Transverse colon (tissue), 4 donors: ENCODE data around the gene LRRC4B. TPM values are rescaled to one million over a fixed set of nuclear protein-coding genes. Genes with fewer than 3 reads are reported as not detected.
"Not testable (repeated sequence)": the region's sequence is repeated elsewhere in the genome, so short reads cannot be mapped to it uniquely, and the experiment has no call there.

Experiments used
- DNase-seq: peaks from one replicate; pipeline ENCODE4 v3.0.0-alpha.2; 2019
- H3K27ac ChIP-seq, 4 donors: fragments of 200-600 bp; sonication (generic); 2 replicates each; pipeline ENCODE4 v1.5.1; 2016 to 2018; ENCODE audit warnings: inconsistent platforms in 4 of 4
- H3K27me3 ChIP-seq: fragments of 200-600 bp; sonication (generic); 2 replicates; pipeline ENCODE4 v1.5.1; 2017; ENCODE audit warnings: inconsistent platforms
- H3K36me3 ChIP-seq, 4 donors: fragments of 200-600 bp; sonication (generic); 2 replicates each; pipeline ENCODE4 v1.5.1; 2017 to 2019; ENCODE audit warnings: inconsistent platforms in 4 of 4
- H3K4me1 ChIP-seq, 4 donors: fragments of 200-600 bp; sonication (generic); 2 replicates each; pipeline ENCODE4 v1.5.1; 2017 to 2020; ENCODE audit warnings: inconsistent platforms in 4 of 4
- H3K4me3 ChIP-seq, 4 donors: fragments of 200-600 bp; sonication (generic); 1 replicate in 1 of 4; 2 replicates in 3 of 4; pipeline versions ENCODE4 v1.5.1 to v1.6.1; 2017 to 2019; ENCODE audit warnings: inconsistent platforms in 4 of 4
- H3K9me3 ChIP-seq, 2 donors: fragments of 200-600 bp; sonication (generic); 2 replicates each; pipeline ENCODE4 v1.5.1; 2017 to 2019; ENCODE audit warnings: inconsistent platforms in 2 of 2
- EP300 ChIP-seq: sonication (generic); formaldehyde crosslinking; IDR thresholded peaks from one replicate; pipeline ENCODE4 v1.6.1; 2017; ENCODE audit warnings: antibody characterized with exemption, low read depth
- POLR2A ChIP-seq: fragments of 450-650 bp; IDR thresholded peaks from one replicate; pipeline ENCODE4 v1.6.1; 2016; ENCODE audit warnings: antibody characterized with exemption, mild to moderate bottlenecking, moderate library complexity
- POLR2AphosphoS5 ChIP-seq, 3 donors: sonication (generic); formaldehyde crosslinking; IDR thresholded peaks; one replicate each; pipeline ENCODE4 v1.6.1; 2016; ENCODE audit warnings: antibody characterized with exemption in 3 of 3
- WGBS, 2 donors: methylation state at CpG; one replicate each; pipeline ENCODE4 v1.1.5; 2018; ENCODE audit warnings: low coverage in 1 of 2; 5-methylcytosine and 5-hydroxymethylcytosine counted together
- in situ Hi-C, 4 donors: fragments of 200-750 bp; cut with MboI; loops; one replicate each; pipeline versions ENCODE4 v1.15.0 to v1.15.1; 2017; ENCODE audit warnings: low sequenced_read_pairs in 3 of 4, low pct_ligation_motif_present in 1 of 4, low pct_unique_long_range_greater_than_20kb in 1 of 4
- intact Hi-C: fragments of 100-400 bp; cut with DNase I; formaldehyde crosslinking; loops from one replicate; pipeline ENCODE4 v1.15.1; 2023; ENCODE audit warnings: low total_unique reads
- total RNA-seq, 4 donors: library from RNA; depleted of rRNA; stranded (reverse); fragments of >200 nt; gene quantifications; one replicate each; pipeline ENCODE4 v1.1.0, GENCODE V29; 2016
- TF ChIP-seq, protein P1 (sequence below), 5 experiments: fragments of 200-600 bp in 3 of 5; fragments of 450-650 bp in 2 of 5; sonication (generic) in 3 of 5; IDR thresholded peaks; 1 replicate in 2 of 5; 2 replicates in 3 of 5; pipeline ENCODE4 v1.5.1; 2016 to 2017; ENCODE audit warnings: antibody characterized with exemption in 5 of 5, inconsistent platforms in 3 of 5, mild to moderate bottlenecking in 2 of 5, moderate library complexity in 1 of 5

LRRC4B gene
- total RNA-seq, 4 donors from 2014 or later: 0.37 to 1.4 (median 0.91) TPM

DNA sequence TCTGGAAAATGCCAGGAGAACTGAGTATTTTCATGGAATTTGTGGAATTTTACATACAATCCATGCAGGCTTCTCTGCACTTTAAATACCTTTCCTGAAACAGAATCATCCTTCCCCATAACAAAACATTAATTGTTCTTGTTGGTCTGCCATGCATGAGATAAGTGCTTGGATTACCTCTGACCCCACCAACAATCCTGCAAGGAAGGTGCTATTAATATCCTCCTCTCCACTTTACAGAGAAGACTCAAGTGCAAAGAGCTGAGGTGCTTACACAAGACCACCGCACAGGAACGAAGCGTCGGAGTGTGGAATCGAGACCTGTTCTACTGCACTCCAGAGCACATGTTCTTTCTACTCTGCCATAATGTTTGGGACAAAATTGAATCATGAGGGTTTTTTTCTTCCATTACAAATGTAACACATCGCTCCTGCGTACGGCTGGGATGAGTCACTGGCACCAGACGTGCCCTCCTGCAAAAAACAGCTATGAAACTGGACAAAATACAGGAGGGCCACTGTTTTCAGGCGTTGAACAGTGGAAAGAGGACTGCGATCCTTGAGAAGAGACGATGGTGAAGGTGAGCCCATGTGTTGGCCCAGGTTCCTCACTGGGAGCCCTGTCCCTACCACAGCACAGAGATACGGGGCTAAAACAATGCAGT lies 12.9 kb upstream of the LRRC4B start:
- WGBS, 2 donors: 79 to 80% methylated on average over 4 to 13 of the region's 13 CpGs
- Histone ChIP-seq H3K9me3 (no peaks in the 10 kb centered on the region), H3K4me1 (no peaks in the 10 kb centered on the region), H3K27ac (no peak overlapping the region), H3K36me3 (no peaks in the 10 kb centered on the region), H3K4me3 (no peak overlapping the region), H3K27me3 (peaks cover 4% of the 10 kb centered on the region)
- in situ Hi-C loops (no loop called here), intact Hi-C loops (no loop called here)
- DNase-seq: no peak
- TF ChIP-seq EP300 (no peak), POLR2AphosphoS5 (IDR thresholded peaks at IDR 0.05) (no peak), POLR2A (no peak)
- TF ChIP-seq, protein P1, sequence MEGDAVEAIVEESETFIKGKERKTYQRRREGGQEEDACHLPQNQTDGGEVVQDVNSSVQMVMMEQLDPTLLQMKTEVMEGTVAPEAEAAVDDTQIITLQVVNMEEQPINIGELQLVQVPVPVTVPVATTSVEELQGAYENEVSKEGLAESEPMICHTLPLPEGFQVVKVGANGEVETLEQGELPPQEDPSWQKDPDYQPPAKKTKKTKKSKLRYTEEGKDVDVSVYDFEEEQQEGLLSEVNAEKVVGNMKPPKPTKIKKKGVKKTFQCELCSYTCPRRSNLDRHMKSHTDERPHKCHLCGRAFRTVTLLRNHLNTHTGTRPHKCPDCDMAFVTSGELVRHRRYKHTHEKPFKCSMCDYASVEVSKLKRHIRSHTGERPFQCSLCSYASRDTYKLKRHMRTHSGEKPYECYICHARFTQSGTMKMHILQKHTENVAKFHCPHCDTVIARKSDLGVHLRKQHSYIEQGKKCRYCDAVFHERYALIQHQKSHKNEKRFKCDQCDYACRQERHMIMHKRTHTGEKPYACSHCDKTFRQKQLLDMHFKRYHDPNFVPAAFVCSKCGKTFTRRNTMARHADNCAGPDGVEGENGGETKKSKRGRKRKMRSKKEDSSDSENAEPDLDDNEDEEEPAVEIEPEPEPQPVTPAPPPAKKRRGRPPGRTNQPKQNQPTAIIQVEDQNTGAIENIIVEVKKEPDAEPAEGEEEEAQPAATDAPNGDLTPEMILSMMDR (IDR thresholded peaks at IDR 0.05): no peak

DNA sequence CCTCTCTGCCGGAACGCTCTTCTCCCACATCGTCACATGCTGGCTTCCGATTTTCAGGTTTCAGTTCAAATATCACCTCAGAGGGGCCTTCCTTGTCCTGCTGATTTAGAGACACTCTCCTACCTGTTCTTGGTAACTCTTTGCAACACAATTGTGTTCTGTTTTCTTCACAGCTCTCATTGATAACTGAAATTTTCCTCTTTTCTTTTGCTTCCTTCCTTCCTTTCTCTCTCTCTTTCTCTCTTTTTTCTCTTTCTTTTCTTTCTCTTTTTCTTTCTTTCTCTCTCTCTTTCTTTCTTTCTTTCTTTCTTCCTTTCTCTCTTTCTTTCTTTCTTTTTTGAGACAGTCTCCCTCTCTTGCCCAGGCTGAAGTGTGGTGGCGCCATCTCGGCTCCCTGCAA lies 12.0 kb upstream of the LRRC4B start:
- 88 to 96% methylated on average over 4 to 6 of the region's 6 CpGs for WGBS, 2 donors
- no peak for DNase-seq
- TF ChIP-seq POLR2A (no peak), POLR2AphosphoS5 (IDR thresholded peaks at IDR 0.05) (no peak), EP300 (no peak)
- TF ChIP-seq, protein P1 (IDR thresholded peaks at IDR 0.05): no peak
- in situ Hi-C loops: no loop called here
- intact Hi-C loops: no loop called here
- Histone ChIP-seq H3K4me3 (no peak overlapping the region), H3K4me1 (no peaks in the 10 kb centered on the region), H3K27me3 (peaks cover 4% of the 10 kb centered on the region), H3K9me3 (no peaks in the 10 kb centered on the region), H3K36me3 (no peaks in the 10 kb centered on the region), H3K27ac (no peak overlapping the region)

DNA sequence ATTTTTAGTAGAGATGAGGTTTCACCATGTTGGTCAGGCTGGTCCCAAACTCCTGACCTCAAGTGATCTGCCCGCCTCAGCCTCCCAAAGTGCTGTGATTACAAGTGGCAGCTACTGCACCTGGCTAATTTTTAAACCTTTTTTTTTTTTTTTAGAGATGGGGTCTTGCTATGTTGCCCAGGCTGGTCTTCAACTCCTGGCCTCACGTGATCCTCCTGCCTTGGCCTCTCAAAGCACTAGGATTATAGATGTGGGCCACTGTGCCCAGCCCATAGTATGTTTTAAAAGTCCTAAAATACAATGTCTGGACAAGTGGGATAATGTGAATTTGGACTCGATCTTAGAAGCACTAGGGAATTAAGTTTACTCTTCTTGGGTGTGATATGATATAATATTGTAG lies 8.5 kb upstream of the LRRC4B start:
- intact Hi-C loops, in situ Hi-C loops, H3K4me3 ChIP-seq, H3K36me3 ChIP-seq, H3K4me1 ChIP-seq, DNase-seq, H3K9me3 ChIP-seq, H3K27me3 ChIP-seq, H3K27ac ChIP-seq: not testable (repeated sequence)
- WGBS, 2 donors: 60 to 63% methylated on average over 2 to 3 of the region's 3 CpGs

DNA sequence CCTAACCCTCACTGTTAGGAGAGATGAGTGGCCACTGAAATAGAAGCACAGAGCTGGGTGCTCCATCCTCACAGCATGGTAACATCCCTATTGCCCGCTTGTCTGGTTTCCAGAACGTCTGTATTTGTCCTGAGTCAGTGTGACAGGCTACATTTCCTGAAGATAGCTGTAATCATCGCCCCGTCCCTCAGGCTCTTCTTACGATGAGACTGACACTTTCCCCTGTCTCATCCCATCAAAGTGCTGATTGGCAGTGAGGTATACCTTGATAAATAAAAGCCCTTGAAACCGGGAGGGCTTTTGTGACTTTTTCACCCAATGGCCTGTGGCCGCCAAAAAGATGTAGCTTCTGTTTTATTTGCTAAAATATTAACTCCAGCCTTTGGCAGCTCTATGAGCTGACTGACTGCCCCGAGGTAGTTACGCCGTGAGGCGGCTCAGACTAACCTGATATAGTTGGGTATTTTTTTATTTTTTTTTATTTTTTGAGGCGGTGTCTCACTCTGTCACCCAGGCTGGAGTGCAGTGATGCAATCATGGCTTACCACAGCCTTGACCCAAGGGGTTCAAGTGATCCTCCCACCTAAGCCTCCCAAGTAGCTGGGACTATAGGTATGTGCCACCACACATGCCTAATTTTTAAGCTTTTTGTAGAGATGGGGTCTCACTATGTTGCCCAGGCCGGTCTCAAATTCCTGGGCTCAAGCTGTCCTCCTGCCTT lies 5.7 kb upstream of the LRRC4B start:
- in situ Hi-C loops: no loop called here
- no peaks in the 10 kb centered on the region for H3K9me3 ChIP-seq
- intact Hi-C loops: no loop called here
- DNase-seq: no peak
- no peak overlapping the region for H3K27ac ChIP-seq
- H3K4me3 ChIP-seq: no peak overlapping the region
- no peaks in the 10 kb centered on the region for H3K36me3 ChIP-seq
- WGBS, 2 donors: 75 to 84% methylated on average over 7 to 13 of the region's 13 CpGs
- TF ChIP-seq POLR2A: no peak
- no peak for TF ChIP-seq EP300
- no peak for TF ChIP-seq POLR2AphosphoS5 (IDR thresholded peaks at IDR 0.05)
- TF ChIP-seq, protein P1 (IDR thresholded peaks at IDR 0.05): no peak
- H3K4me1 ChIP-seq: no peaks in the 10 kb centered on the region
- peaks cover 20% of the 10 kb centered on the region for H3K27me3 ChIP-seq
